Panc1 (cell line): Measurements from ENCODE around the gene ZNF629. TPM values are rescaled to one million over a fixed set of nuclear protein-coding genes. Genes with fewer than 3 reads are reported as not detected.

Experiments
- ATAC-seq: fragments of 200-7000 bp; cut with Tn5 transposase; 2 replicates; pipeline ENCODE4 v1.9.1; 2020; ENCODE audit warnings: mild to moderate bottlenecking, moderate library complexity
- BruUV-seq: library from RNA; stranded (reverse); fragments of 400-500 nt; replicated peaks from 2 replicates; lab custom pipeline; 2021; lab: Mats Ljungman, UMichigan
- CTCF ChIA-PET: fragments of 300-600 bp; sonication (Branson Sonifier 250); formaldehyde crosslinking; loops from one replicate; lab custom pipeline; 2022; ENCODE audit warnings: antibody characterized with exemption; lab: Charles Lee
- POLR2A ChIA-PET: fragments of 300-600 bp; sonication (Branson Sonifier 250); formaldehyde crosslinking; loops from one replicate; lab custom pipeline; 2022; ENCODE audit warnings: antibody characterized with exemption; lab: Charles Lee
- DNase-seq: peaks from one replicate; pipeline ENCODE4 v3.0.0-alpha.2; 2010; ENCODE audit warnings: low read depth, low spot score
- H3K27ac ChIP-seq: 2 replicates; pipeline ENCODE4 v1.5.1; 2011; ENCODE audit warnings: mild to moderate bottlenecking, low read length, inconsistent platforms
- H3K27me3 ChIP-seq: fragments of 200-500 bp; sonication (Bioruptor generic); 2 replicates; pipeline ENCODE4 v1.6.0; 2014; ENCODE audit warnings: low read length, inconsistent platforms; ENCODE audit not compliant: control insufficient read depth, insufficient read depth
- H3K36me3 ChIP-seq: fragments of 200-500 bp; sonication (Bioruptor generic); 2 replicates; pipeline ENCODE4 v1.5.1; 2014; ENCODE audit warnings: inconsistent platforms, mild to moderate bottlenecking, low read length, moderate library complexity; ENCODE audit not compliant: control insufficient read depth, insufficient read depth
- H3K4me1 ChIP-seq: 2 replicates; pipeline ENCODE4 v1.5.1; 2011; ENCODE audit warnings: inconsistent platforms, mild to moderate bottlenecking, low read length, moderate library complexity; ENCODE audit not compliant: control insufficient read depth, insufficient read depth
- H3K4me3 ChIP-seq, 2 experiments: 2 replicates each; pipeline ENCODE4 v1.5.1; 2011 to 2012; ENCODE audit warnings: low read depth in 2 of 2, low read length in 2 of 2, mild to moderate bottlenecking in 2 of 2, inconsistent platforms in 1 of 2, moderate library complexity in 1 of 2
- H3K9me3 ChIP-seq: fragments of 200-500 bp; sonication (Bioruptor generic); 2 replicates; pipeline ENCODE4 v1.5.1; 2014; ENCODE audit warnings: low read depth, mild to moderate bottlenecking, inconsistent platforms, low read length, moderate library complexity; ENCODE audit not compliant: control insufficient read depth, insufficient read depth
- POLR2AphosphoS5 ChIP-seq: IDR thresholded peaks from 2 replicates; pipeline ENCODE4 v1.6.1; 2012; ENCODE audit warnings: mild to moderate bottlenecking, low read depth, low read length, moderate library complexity
- REST ChIP-seq, 2 experiments: IDR thresholded peaks; 2 replicates each; pipeline ENCODE4 v1.6.1; 2011 to 2012; ENCODE audit warnings: low read depth in 2 of 2, control low read depth in 1 of 2, low read length in 1 of 2, mild to moderate bottlenecking in 1 of 2, moderate library complexity in 1 of 2; ENCODE audit not compliant: insufficient read depth in 1 of 2
- SIN3A ChIP-seq: IDR thresholded peaks from 2 replicates; pipeline ENCODE4 v1.6.1; 2012; ENCODE audit warnings: low read depth, mild to moderate bottlenecking, low read length, moderate library complexity, borderline replicate concordance; ENCODE audit not compliant: insufficient read depth
- TCF7L2 ChIP-seq: IDR thresholded peaks from 2 replicates; pipeline ENCODE4 v1.6.1; 2011; ENCODE audit warnings: mild to moderate bottlenecking, low read depth, low read length, inconsistent platforms
- in situ Hi-C: cut with HindIII; loops from 2 replicates; pipeline ENCODE4 v1.10.0; 2016; ENCODE audit warnings: low sequenced_read_pairs, low pct_unique_long_range_greater_than_20kb
- intact Hi-C: fragments of 100-400 bp; cut with micrococcal nuclease; formaldehyde crosslinking; loops from one replicate; pipeline ENCODE4 v1.10.0; 2022; ENCODE audit not compliant: unreplicated experiment
- total RNA-seq: library from RNA; stranded (reverse); gene quantifications from one replicate; pipeline ENCODE4 v1.2.1, GENCODE V29; 2021; ENCODE audit not compliant: unreplicated experiment
- TF ChIP-seq, protein P1 (sequence below): fragments of 450-650 bp; IDR thresholded peaks from 2 replicates; pipeline ENCODE4 v1.5.1; 2017; ENCODE audit warnings: mild to moderate bottlenecking

Gene ZNF629
- total RNA-seq, 1 experiment from 2014 or later: 19.2 TPM

DNA sequence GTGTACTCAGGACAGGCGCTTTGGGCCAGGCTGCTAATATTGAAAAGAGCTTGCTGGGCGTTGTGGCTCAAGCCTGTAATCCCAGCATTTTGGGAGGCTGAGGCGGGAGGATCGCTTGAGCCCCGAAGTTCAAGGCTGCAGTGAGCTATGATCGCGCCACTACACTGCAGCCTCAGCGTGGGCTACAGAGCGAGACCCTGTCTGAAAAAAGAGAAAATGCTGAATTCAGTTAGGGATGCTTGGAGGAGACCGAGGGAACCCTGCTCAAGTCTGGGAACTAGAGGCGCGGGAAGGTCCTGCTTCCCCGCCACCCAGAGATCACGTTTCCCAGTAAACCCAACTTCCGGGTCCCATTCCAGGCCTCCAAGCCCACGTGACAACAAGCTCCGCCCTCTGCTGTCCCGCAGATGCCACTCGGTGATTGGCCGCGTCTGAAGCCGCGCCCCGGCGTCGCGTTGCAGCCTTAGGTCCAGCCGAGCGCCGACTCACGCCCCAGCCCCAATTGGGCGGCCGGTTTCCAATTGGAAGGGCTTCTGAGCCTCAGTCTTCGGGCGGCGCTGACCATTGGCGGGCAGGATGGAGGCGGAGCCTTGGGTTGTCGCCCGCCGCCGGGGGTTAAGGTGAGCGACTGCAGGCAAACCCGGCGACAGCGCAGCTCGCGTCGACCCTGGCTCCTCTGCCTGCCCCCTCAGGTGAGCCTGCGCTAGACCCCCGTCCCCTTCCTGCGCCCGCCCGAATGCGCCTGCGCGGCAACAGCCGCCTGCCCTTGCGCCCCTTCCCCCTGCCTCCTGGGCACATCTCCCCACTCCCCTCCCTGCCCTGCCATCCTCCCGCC is 39.0 kb downstream of the ZNF629 start, which contains the start of gene PHKG2:
Gene PHKG2, plus strand, starts transcription at position 627 of the 835 bp plus-strand sequence. CDS start 396 bp downstream, outside the sequence.
- TF ChIP-seq REST (IDR thresholded peaks at IDR 0.05; ENCODE audit: insufficient read depth in 1 of 2, low read depth in 2 of 2, low read length in 1 of 2) (0 out of 4 replicates have a peak, but pooled peaks of 1 of the 2 experiments have one; percentile 12), TCF7L2 (peak; percentile 36; the same call in 1 of the 2 replicates), POLR2AphosphoS5 (peak; percentile 96), SIN3A (peak; percentile 54; the same call in 1 of the 2 replicates)
- TF ChIP-seq, protein P1, sequence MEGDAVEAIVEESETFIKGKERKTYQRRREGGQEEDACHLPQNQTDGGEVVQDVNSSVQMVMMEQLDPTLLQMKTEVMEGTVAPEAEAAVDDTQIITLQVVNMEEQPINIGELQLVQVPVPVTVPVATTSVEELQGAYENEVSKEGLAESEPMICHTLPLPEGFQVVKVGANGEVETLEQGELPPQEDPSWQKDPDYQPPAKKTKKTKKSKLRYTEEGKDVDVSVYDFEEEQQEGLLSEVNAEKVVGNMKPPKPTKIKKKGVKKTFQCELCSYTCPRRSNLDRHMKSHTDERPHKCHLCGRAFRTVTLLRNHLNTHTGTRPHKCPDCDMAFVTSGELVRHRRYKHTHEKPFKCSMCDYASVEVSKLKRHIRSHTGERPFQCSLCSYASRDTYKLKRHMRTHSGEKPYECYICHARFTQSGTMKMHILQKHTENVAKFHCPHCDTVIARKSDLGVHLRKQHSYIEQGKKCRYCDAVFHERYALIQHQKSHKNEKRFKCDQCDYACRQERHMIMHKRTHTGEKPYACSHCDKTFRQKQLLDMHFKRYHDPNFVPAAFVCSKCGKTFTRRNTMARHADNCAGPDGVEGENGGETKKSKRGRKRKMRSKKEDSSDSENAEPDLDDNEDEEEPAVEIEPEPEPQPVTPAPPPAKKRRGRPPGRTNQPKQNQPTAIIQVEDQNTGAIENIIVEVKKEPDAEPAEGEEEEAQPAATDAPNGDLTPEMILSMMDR: no peak
- DNase-seq (peak; percentile 96), ATAC-seq (peak; percentile 98)
- peak within 1 kb of the TSS; percentile 68 to 73 for H3K4me3 ChIP-seq
- in situ Hi-C loops (no loop called here), intact Hi-C loops (no loop called here)
- no peaks in the 10 kb centered on the region for H3K9me3 ChIP-seq
- ChIA-PET CTCF (interaction anchor here (0.6 to 1.4 kb wide), 2 partner anchors 30 to 120 kb away, joined by 4 to 6 read pairs; no protein-coding TSS in a partner anchor), POLR2A (interaction anchor here (0.9 kb wide), 1 partner anchor 10 kb away, joined by 3 read pairs; no protein-coding TSS in a partner anchor)
- no peaks in the 10 kb centered on the region for H3K27me3 ChIP-seq
- peaks cover 4% of the 10 kb centered on the region for H3K36me3 ChIP-seq
- H3K27ac ChIP-seq: peak within 1 kb of the TSS; percentile 94
- TSS peak; percentile 92 for BruUV-seq
- H3K4me1 ChIP-seq: peaks cover 19% of the 10 kb centered on the region

- Histone ChIP-seq H3K27me3 (no peaks in the 10 kb centered on the region), H3K36me3 (peaks cover 2% of the 10 kb centered on the region), H3K9me3 (no peaks in the 10 kb centered on the region), H3K4me1 (peaks cover 19% of the 10 kb centered on the region), H3K27ac (peak overlapping the region; percentile 94), H3K4me3 (peak overlapping the region; percentile 68 to 73)
- ChIA-PET CTCF (interaction anchor here (1.4 kb wide), 1 partner anchor 31 kb away, joined by 4 read pairs; no protein-coding TSS in a partner anchor), POLR2A (no interaction called here)
- TF ChIP-seq, protein P1: no peak
- no peak for TF ChIP-seq SIN3A
- no peak for TF ChIP-seq REST (IDR thresholded peaks at IDR 0.05; ENCODE audit: insufficient read depth in 1 of 2, low read depth in 2 of 2, low read length in 1 of 2)
- no peak for TF ChIP-seq TCF7L2
- peak; percentile 26 for ATAC-seq
- intact Hi-C loops: no loop called here
- in situ Hi-C loops: no loop called here
- DNase-seq: no peak
- no TSS peak for BruUV-seq
Observed at GRCh38 chr16:30747331-30747730, 39.7 kb downstream of the ZNF629 start.
